22Rv1 (cell line): ENCODE results near the gene POLR2L.

Source experiments
- CTCF ChIP-seq: fragments of 450-650 bp; IDR thresholded peaks from 2 replicates; pipeline ENCODE4 v1.5.1; 2017; ENCODE audit warnings: mild to moderate bottlenecking
- ZFX ChIP-seq: fragments of 450-650 bp; IDR thresholded peaks from 2 replicates; pipeline ENCODE4 v1.6.1; 2017; ENCODE audit warnings: antibody characterized with exemption, borderline replicate concordance

GRCh38 chr11:843086-843734, 881 bp upstream of the POLR2L start:
- TF ChIP-seq CTCF: peak; percentile 11; the same call in 1 of the 2 replicates
- no peak for TF ChIP-seq ZFX
